ENCODE results near the gene TPST2. TPM values are rescaled to one million over a fixed set of nuclear protein-coding genes. Genes with fewer than 3 reads are reported as not detected.

The TPST2 gene
- total RNA-seq, 1 experiment from 2014 or later: 7.0 TPM

DNA sequence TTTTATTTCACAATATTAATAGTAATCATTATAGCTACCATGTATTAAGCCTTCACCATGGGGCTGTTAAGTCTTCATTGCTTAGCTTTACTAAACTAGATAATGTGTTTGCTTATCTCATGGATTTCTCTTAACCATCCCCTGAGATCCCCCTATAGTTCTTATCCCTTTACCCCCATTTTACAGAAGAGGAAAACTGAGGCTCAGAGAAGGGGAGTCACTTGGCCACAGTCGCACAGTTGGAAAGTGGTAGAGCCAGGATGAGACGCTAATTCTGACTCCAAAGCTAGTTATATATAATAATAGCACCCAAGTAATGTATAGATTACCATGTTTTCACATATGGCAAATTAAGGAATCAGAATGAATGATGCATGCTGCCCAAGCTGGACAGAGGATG, 67.9 kb downstream of the TPST2 start:
- H3K4me1 Mint-ChIP-seq (ENCODE audit: insufficient read depth, unreplicated experiment): no peaks in the 10 kb centered on the region
- no peak overlapping the region for H3K27ac Mint-ChIP-seq (ENCODE audit: low read depth, unreplicated experiment)
- peaks cover 6% of the 10 kb centered on the region for H3K36me3 Mint-ChIP-seq (ENCODE audit: insufficient read depth, unreplicated experiment)
- intact Hi-C loops (cut with micrococcal nuclease): no loop called here
- H3K4me3 Mint-ChIP-seq (ENCODE audit: unreplicated experiment): no peak overlapping the region
- H3K27me3 Mint-ChIP-seq (ENCODE audit: insufficient read depth, unreplicated experiment): no peaks in the 10 kb centered on the region
- TF ChIP-seq, protein P1, sequence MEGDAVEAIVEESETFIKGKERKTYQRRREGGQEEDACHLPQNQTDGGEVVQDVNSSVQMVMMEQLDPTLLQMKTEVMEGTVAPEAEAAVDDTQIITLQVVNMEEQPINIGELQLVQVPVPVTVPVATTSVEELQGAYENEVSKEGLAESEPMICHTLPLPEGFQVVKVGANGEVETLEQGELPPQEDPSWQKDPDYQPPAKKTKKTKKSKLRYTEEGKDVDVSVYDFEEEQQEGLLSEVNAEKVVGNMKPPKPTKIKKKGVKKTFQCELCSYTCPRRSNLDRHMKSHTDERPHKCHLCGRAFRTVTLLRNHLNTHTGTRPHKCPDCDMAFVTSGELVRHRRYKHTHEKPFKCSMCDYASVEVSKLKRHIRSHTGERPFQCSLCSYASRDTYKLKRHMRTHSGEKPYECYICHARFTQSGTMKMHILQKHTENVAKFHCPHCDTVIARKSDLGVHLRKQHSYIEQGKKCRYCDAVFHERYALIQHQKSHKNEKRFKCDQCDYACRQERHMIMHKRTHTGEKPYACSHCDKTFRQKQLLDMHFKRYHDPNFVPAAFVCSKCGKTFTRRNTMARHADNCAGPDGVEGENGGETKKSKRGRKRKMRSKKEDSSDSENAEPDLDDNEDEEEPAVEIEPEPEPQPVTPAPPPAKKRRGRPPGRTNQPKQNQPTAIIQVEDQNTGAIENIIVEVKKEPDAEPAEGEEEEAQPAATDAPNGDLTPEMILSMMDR (IDR thresholded peaks at IDR 0.05; ENCODE audit: unreplicated experiment): no peak
- ChIA-PET POLR2A (no interaction called here), CTCF (interaction anchor here (0.6 to 1.0 kb wide), 2 partner anchors 19 to 48 kb away, joined by 3 to 5 read pairs; no protein-coding TSS in a partner anchor)
- no peak for DNase-seq (ENCODE audit: unreplicated experiment)
- H3K9me3 Mint-ChIP-seq (ENCODE audit: unreplicated experiment): no peaks in the 10 kb centered on the region
- no TSS peak for BruUV-seq (replicated peaks)

DNA sequence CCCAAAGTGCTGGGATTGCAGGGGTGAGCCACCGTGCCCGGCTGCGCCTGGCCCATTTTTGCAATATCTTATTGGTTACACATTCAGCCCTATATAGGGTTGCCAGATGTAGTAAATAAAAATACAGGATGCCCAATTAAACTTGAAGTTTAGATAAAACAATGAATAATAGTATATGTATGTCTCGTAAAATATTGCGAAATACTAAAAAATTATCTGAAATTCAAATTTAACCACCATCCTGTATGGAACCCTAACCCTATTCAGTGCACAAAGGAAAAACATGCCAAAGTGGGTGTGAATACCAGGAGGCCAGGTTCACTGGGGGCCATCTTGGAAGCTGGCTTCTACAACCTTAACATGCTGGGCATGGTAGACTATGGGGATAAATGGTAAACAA, 72.5 kb downstream of the TPST2 start:
- no peaks in the 10 kb centered on the region for H3K27me3 Mint-ChIP-seq (ENCODE audit: insufficient read depth, unreplicated experiment)
- H3K27ac Mint-ChIP-seq (ENCODE audit: low read depth, unreplicated experiment): no peak overlapping the region
- DNase-seq (ENCODE audit: unreplicated experiment): no peak
- peaks cover 11% of the 10 kb centered on the region for H3K4me1 Mint-ChIP-seq (ENCODE audit: insufficient read depth, unreplicated experiment)
- CTCF ChIA-PET: interaction anchor here (0.6 to 0.7 kb wide), 2 partner anchors 15 to 1315 kb away, joined by 3 to 4 read pairs; no protein-coding TSS in a partner anchor
- intact Hi-C loops (cut with micrococcal nuclease): no loop called here
- POLR2A ChIA-PET: interaction anchor here (1.5 kb wide), 1 partner anchor 34 kb away, joined by 4 read pairs; the partner anchor contains the start of genes HPS4 and SRRD
- peaks cover 2% of the 10 kb centered on the region for H3K36me3 Mint-ChIP-seq (ENCODE audit: insufficient read depth, unreplicated experiment)
- H3K4me3 Mint-ChIP-seq (ENCODE audit: unreplicated experiment): no peak overlapping the region
- no peaks in the 10 kb centered on the region for H3K9me3 Mint-ChIP-seq (ENCODE audit: unreplicated experiment)
- no TSS peak for BruUV-seq (replicated peaks)
- TF ChIP-seq, protein P1 (IDR thresholded peaks at IDR 0.05; ENCODE audit: unreplicated experiment): no peak

DNA sequence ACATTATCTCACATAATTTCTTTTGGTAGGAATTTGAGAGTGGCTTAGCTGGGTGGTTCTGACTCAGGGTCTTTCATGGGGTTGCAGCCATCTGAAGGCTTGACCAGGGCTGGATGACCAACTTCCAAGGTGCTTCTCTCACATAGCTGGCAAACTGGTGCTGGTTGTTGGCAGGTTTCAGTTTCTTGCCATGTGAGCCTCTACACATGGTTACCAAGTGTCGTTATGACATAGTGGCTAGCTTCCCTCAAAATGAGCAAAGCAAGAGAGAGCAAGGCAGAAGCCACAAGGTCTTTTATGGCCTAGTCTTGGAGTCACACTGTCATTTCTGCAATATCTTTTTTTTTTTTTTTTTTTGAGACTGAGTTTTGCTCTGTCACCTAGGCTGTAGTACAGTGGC, 73.4 kb downstream of the TPST2 start:
- H3K27ac Mint-ChIP-seq (ENCODE audit: low read depth, unreplicated experiment): no peak overlapping the region
- no peaks in the 10 kb centered on the region for H3K9me3 Mint-ChIP-seq (ENCODE audit: unreplicated experiment)
- ChIA-PET CTCF (interaction anchor here (0.6 kb wide), 1 partner anchor 1070 kb away, joined by 3 read pairs; no protein-coding TSS in a partner anchor), POLR2A (interaction anchor here (0.6 to 0.7 kb wide), 2 partner anchors 20 to 72 kb away, joined by 3 read pairs; no protein-coding TSS in a partner anchor)
- peaks cover 11% of the 10 kb centered on the region for H3K4me1 Mint-ChIP-seq (ENCODE audit: insufficient read depth, unreplicated experiment)
- H3K27me3 Mint-ChIP-seq (ENCODE audit: insufficient read depth, unreplicated experiment): no peaks in the 10 kb centered on the region
- H3K36me3 Mint-ChIP-seq (ENCODE audit: insufficient read depth, unreplicated experiment): peaks cover 7% of the 10 kb centered on the region
- H3K4me3 Mint-ChIP-seq (ENCODE audit: unreplicated experiment): no peak overlapping the region
- TF ChIP-seq, protein P1 (IDR thresholded peaks at IDR 0.05; ENCODE audit: unreplicated experiment): no peak
- no TSS peak for BruUV-seq (replicated peaks)
- DNase-seq (ENCODE audit: unreplicated experiment): no peak
- intact Hi-C loops (cut with micrococcal nuclease): no loop called here

DNA sequence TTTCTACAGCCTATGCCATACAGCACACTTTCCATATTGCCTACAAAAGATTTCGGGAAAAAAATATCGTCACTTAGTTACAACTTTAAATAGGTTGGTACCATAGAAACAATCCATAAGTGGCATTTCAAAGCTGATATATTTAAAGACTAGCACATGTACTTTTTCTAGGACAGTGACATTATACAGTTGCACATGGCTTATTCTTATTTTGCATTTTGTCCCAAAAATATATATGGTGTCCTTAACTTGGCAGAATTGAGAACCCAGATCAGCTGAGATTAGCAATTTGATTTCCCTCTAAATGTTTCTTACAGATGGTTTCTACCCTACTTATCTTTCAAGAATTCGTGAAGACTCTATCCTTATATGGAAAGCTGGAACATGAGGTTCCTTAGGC, 74.0 kb downstream of the TPST2 start:
- peaks cover 14% of the 10 kb centered on the region for H3K4me1 Mint-ChIP-seq (ENCODE audit: insufficient read depth, unreplicated experiment)
- no peak for DNase-seq (ENCODE audit: unreplicated experiment)
- BruUV-seq (replicated peaks): no TSS peak
- CTCF ChIA-PET: interaction anchor here (0.6 kb wide), 1 partner anchor 1071 kb away, joined by 3 read pairs; no protein-coding TSS in a partner anchor
- POLR2A ChIA-PET: interaction anchor here (0.6 to 0.7 kb wide), 2 partner anchors 20 to 72 kb away, joined by 3 read pairs; no protein-coding TSS in a partner anchor
- H3K9me3 Mint-ChIP-seq (ENCODE audit: unreplicated experiment): no peaks in the 10 kb centered on the region
- H3K27ac Mint-ChIP-seq (ENCODE audit: low read depth, unreplicated experiment): no peak overlapping the region
- intact Hi-C loops (cut with micrococcal nuclease): no loop called here
- TF ChIP-seq, protein P1 (IDR thresholded peaks at IDR 0.05; ENCODE audit: unreplicated experiment): no peak
- no peak overlapping the region for H3K4me3 Mint-ChIP-seq (ENCODE audit: unreplicated experiment)
- peaks cover 7% of the 10 kb centered on the region for H3K36me3 Mint-ChIP-seq (ENCODE audit: insufficient read depth, unreplicated experiment)
- no peaks in the 10 kb centered on the region for H3K27me3 Mint-ChIP-seq (ENCODE audit: insufficient read depth, unreplicated experiment)
